ENCODE data around the gene S100P. TPM values are rescaled to one million over a fixed set of nuclear protein-coding genes. Genes with fewer than 3 reads are reported as not detected.
"Not testable (repeated sequence)": the region's sequence is repeated elsewhere in the genome, so short reads cannot be mapped to it uniquely, and the experiment has no call there.

S100P gene
- total RNA-seq, 1 donor = not detected

DNA sequence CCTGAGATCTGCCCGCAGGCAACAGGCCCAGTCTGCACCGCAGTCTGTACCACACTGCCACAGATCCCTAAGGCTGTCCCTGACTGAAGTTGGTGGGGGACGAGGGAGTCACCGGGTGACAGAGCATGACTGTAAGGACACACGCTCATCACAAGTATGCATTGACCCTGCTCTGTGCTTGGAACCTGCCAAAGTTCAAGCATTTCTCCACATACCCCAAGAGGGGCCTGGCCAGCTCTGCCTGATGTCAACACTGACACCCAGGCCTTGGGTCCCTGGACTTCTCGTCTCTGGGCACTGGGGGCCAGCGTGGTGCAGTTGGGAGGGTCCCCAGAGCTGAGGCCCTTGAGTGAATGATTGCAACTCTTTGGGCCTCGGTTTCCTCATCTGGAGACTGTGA is 30.2 kb downstream of the S100P start:
- DNase-seq (ENCODE audit: low read depth) = no peak
- H3K4me3 ChIP-seq (ENCODE audit: low read depth, low read length) = no peak overlapping the region
- TF ChIP-seq CTCF (IDR thresholded peaks at IDR 0.05; ENCODE audit: insufficient read depth, low read length) = no peak

GRCh38 chr4:6724421-6725111 is 30.9 kb downstream of the S100P start:
- no peak for TF ChIP-seq CTCF (IDR thresholded peaks at IDR 0.05; ENCODE audit: insufficient read depth, low read length)
- DNase-seq (ENCODE audit: low read depth) = no peak
- no peak overlapping the region for H3K4me3 ChIP-seq (ENCODE audit: low read depth, low read length)

DNA sequence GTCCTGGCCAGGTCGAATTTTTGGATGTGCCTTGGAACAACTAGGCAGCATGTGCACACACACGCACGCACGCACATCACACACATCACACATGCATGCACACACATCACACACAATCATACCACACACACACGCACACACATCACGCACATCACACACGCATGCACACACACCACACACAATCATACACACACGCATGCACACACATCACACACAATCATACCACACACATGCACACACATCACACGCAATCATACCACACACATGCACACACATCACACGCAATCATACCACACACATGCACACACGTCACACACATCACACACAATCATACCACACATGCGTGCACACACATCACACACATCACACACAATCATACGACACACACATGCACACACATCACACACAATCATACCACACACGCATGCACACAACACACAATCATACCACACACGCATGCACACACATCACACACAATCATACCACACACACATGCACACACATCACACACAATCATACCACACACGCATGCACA is 31.8 kb downstream of the S100P start:
- H3K4me3 ChIP-seq (ENCODE audit: low read depth, low read length); DNase-seq (ENCODE audit: low read depth): not testable (repeated sequence)

GRCh38 chr4:6727081-6727942 is 33.6 kb downstream of the S100P start:
- TF ChIP-seq CTCF (IDR thresholded peaks at IDR 0.05; ENCODE audit: insufficient read depth, low read length) = no peak
- peak; percentile 46 for DNase-seq (ENCODE audit: low read depth)
- H3K4me3 ChIP-seq (ENCODE audit: low read depth, low read length) = no peak overlapping the region

DNA sequence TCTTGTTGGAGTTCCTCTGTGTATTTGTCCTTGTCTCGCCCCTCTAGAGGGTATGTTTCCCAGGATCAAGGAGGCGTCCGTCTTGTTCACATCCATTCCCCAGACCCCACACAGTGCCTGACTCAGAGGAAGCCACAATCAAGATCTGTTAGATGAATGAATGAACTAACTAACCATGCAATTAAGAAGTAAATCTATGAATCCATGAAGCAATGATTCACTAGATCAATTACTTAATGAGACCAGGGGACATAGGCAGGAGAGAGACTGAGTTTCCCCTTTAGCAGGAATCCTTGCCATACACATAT is 34.2 kb downstream of the S100P start:
- no peak for DNase-seq (ENCODE audit: low read depth)
- no peak for TF ChIP-seq CTCF (IDR thresholded peaks at IDR 0.05; ENCODE audit: insufficient read depth, low read length)

GRCh38 chr4:6728320-6729029 is 34.8 kb downstream of the S100P start:
- DNase-seq (ENCODE audit: low read depth) = no peak
- no peak overlapping the region for H3K4me3 ChIP-seq (ENCODE audit: low read depth, low read length)
- TF ChIP-seq CTCF (IDR thresholded peaks at IDR 0.05; ENCODE audit: insufficient read depth, low read length) = no peak

More for the DNA sequence above, 34.2 kb downstream of the S100P start:
- H3K4me3 ChIP-seq (ENCODE audit: low read depth, low read length) = no peak overlapping the region

Data from fibroblast of the aortic adventitia (primary cell).